Mucosa of descending colon (tissue), 3 donors: ENCODE results near the gene RTEL1. TPM values are rescaled to one million over a fixed set of nuclear protein-coding genes. Genes with fewer than 3 reads are reported as not detected.
A peak's percentile ranks its signal among the peaks of the same experiment; 100 is the strongest.
"Not testable (repeated sequence)": the region's sequence is repeated elsewhere in the genome, so short reads cannot be mapped to it uniquely, and the experiment has no call there.

Experiments used
- ATAC-seq: fragments of 200-7000 bp; cut with Tn5 transposase; one replicate; pipeline ENCODE4 v1.9.1; 2020; ENCODE audit warnings: mild to moderate bottlenecking, moderate library complexity
- DNase-seq, 3 donors: peaks; one replicate each; pipeline ENCODE4 v3.0.0-alpha.2; 2020
- H3K36me3 ChIP-seq: fragments of 200-600 bp; one replicate; pipeline ENCODE4 v1.8.0; 2021; ENCODE audit warnings: low read depth, mild to moderate bottlenecking
- H3K4me1 ChIP-seq: fragments of 200-600 bp; one replicate; pipeline ENCODE4 v1.8.0; 2021; ENCODE audit warnings: low read depth, mild to moderate bottlenecking
- H3K4me3 ChIP-seq: fragments of 200-600 bp; one replicate; pipeline ENCODE4 v1.8.0; 2021; ENCODE audit warnings: mild to moderate bottlenecking
- H3K9me3 ChIP-seq: fragments of 200-600 bp; one replicate; pipeline ENCODE4 v1.8.0; 2021; ENCODE audit warnings: mild to moderate bottlenecking
- intact Hi-C, 2 donors: fragments of 100-400 bp; cut with DNase I in 1 of 2; cut with micrococcal nuclease in 1 of 2; formaldehyde crosslinking; loops; one replicate each; pipeline versions ENCODE4 v1.11.0 to v1.11.1; 2022; cut with DNase I, micrococcal nuclease
- total RNA-seq, 3 donors: library from RNA; stranded (reverse); fragmentation: NEBNext Ultra II Directional in 2 of 3; extraction: Animal tissue kit (Norgen Biotek cat#: 25700) in 2 of 3; gene quantifications; one replicate each; pipeline versions ENCODE4 v1.2.1 to v1.2.4, GENCODE V29; 2021 to 2023
- TF ChIP-seq, protein P1 (sequence below): fragments of 200-600 bp; IDR thresholded peaks from one replicate; pipeline ENCODE4 v1.8.0; 2022; ENCODE audit warnings: antibody characterized with exemption, mild to moderate bottlenecking
- donor health status: DM: no; HTN: no; CAD: no; lungs with moderate emphysema.
- donor health status: DM: no; HTN: no; CAD: no.
- donor health status: DM: no; HTN: yes; CAD: no.

RTEL1 gene
- total RNA-seq, 3 donors from 2014 or later = 23.5 to 42.8 (median 34.2) TPM

DNA sequence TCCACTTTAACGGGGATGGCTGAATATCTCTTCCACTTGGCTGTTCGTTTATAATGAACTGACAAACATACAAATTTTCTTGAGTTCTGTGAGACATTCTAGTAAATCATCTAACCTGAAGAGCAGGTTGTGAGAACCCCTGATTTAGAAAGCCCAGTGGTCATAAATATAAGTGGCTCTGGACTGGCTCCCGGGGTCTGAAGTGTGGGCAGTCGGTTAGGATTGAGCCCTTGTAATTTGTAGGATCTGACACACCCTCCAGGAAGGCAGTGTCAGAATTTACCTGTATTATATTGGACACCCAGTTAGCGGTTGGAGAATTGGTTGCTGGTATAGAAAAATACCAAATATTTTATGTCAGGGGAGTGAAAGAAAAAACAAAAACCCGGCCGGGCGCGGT lies 24.4 kb upstream of the RTEL1 start:
- Histone ChIP-seq H3K9me3 (no peaks in the 10 kb centered on the region), H3K4me1 (peaks cover 3% of the 10 kb centered on the region), H3K4me3 (no peak overlapping the region), H3K36me3 (no peaks in the 10 kb centered on the region)
- TF ChIP-seq, protein P1, sequence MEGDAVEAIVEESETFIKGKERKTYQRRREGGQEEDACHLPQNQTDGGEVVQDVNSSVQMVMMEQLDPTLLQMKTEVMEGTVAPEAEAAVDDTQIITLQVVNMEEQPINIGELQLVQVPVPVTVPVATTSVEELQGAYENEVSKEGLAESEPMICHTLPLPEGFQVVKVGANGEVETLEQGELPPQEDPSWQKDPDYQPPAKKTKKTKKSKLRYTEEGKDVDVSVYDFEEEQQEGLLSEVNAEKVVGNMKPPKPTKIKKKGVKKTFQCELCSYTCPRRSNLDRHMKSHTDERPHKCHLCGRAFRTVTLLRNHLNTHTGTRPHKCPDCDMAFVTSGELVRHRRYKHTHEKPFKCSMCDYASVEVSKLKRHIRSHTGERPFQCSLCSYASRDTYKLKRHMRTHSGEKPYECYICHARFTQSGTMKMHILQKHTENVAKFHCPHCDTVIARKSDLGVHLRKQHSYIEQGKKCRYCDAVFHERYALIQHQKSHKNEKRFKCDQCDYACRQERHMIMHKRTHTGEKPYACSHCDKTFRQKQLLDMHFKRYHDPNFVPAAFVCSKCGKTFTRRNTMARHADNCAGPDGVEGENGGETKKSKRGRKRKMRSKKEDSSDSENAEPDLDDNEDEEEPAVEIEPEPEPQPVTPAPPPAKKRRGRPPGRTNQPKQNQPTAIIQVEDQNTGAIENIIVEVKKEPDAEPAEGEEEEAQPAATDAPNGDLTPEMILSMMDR = no peak
- ATAC-seq (no peak), DNase-seq (no peak)
- intact Hi-C loops = no loop called here

DNA sequence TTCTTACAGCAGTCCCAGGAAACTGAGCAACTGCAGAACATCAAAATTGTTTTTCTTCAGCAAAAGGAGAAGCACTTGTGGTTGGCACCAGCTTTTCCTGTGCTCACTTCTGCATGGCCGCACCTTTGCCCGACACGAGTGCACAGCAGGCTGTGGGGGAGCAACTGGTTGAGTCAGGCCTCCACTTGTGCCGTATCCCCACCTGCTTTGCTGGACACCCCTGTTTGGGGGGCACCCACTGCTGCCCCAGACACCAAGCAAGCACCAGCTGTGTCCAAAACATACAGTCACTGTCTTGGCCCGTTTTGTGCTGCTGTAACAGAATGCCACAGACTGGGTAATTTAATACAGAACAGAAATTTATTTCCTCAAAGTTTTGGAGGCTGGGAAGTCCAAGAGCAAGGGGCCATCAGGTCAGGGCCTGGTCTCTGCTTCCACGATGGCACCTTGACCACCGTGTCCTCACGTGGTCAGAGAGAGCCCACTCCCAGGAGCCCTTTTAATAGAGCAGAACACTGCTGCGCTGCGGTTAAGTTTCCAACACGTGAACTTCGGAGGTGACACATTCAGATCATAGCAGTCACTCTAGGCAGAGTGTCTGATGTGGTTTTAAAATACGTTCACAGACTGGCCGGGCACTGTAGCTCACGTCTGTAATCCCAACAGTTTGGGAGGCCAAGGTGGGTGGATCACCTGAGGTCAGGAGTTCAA lies 22.5 kb upstream of the RTEL1 start:
- DNase-seq (peak in 2 of 3 donors; percentile 51 to 85), ATAC-seq (peak; percentile 72)
- no peaks in the 10 kb centered on the region for H3K4me1 ChIP-seq
- H3K4me3 ChIP-seq = no peak overlapping the region
- intact Hi-C loops = no loop called here
- H3K9me3 ChIP-seq = no peaks in the 10 kb centered on the region
- TF ChIP-seq, protein P1 = no peak
- H3K36me3 ChIP-seq = no peaks in the 10 kb centered on the region

DNA sequence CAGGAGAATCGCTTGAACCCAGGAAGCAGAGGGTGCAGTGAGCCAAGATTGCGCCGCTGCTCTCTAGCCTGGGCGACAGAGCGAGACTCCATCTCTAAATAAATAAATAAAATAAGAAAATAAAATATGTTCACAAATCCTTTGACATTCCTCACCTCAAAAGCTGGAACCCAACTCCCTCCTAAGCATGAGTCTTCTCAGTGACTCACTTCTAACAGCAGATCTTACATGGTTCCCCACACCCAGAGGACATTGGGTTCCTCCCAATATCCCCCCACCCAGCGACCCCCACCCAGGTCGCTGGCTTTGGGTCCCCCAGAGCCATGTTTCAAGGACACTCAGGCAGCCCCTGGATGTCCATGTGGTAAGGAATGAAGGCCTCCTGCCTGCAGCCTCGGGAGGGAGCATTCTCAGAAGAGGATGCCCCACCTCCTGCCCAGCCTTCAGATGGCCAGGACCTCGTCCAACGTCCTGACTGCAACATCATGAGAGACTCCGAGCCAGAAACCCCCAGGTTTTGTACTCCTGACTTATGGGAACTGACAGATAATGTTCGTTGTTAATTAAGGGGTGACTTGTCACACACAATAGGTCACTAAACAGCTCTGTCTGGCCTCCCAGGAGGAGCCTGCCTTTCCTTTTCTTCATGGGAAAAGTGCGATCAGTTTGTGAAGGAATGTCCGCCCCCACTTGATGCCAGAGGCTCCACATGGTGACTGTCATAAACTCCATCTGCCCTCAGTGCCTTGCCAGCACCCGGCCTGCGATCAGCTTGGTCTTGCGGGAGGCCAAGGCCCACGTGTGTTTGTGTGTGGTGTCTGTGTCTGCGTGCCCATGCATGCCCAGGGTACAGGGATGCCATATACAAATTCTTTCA lies 21.1 kb upstream of the RTEL1 start:
- ATAC-seq (no peak), DNase-seq (no peak)
- Histone ChIP-seq H3K36me3 (no peaks in the 10 kb centered on the region), H3K4me1 (no peaks in the 10 kb centered on the region), H3K4me3 (no peak overlapping the region), H3K9me3 (no peaks in the 10 kb centered on the region)
- intact Hi-C loops = no loop called here
- TF ChIP-seq, protein P1 = no peak

GRCh38 chr20:63639093-63639975 lies 18.8 kb upstream of the RTEL1 start:
- Histone ChIP-seq H3K4me1 (peaks cover 4% of the 10 kb centered on the region), H3K36me3 (no peaks in the 10 kb centered on the region), H3K9me3 (no peaks in the 10 kb centered on the region), H3K4me3 (no peak overlapping the region)
- TF ChIP-seq, protein P1 = no peak
- ATAC-seq (peak; percentile 34), DNase-seq (peak; percentile 51 to 91 (median 63))
- intact Hi-C loops = no loop called here

DNA sequence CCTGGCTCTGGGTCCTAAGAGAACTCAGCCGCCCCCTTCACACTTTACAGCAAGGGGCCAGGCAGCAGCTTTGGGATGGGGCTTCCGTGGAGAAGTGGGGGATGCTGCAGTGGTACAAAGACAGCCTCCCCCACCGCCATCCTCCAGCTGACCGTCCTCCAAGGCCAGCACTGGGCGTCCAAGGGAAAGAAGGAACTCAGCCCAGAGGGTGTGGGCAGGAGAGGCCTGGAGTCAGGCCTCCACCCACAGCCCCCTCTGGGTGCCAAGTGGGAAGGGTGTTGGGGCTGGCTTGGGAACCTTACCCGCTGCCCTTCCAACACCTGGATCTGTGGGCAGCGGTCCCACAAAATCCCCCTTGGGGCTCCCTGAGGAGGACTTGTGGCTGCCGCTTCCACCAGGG lies 18.0 kb upstream of the RTEL1 start:
- Histone ChIP-seq H3K4me1 (peaks cover 4% of the 10 kb centered on the region), H3K36me3 (no peaks in the 10 kb centered on the region), H3K9me3 (no peaks in the 10 kb centered on the region), H3K4me3 (no peak overlapping the region)
- TF ChIP-seq, protein P1 = no peak
- no peak for ATAC-seq
- peak in 1 of 3 donors; percentile 59 for DNase-seq
- intact Hi-C loops = no loop called here

DNA sequence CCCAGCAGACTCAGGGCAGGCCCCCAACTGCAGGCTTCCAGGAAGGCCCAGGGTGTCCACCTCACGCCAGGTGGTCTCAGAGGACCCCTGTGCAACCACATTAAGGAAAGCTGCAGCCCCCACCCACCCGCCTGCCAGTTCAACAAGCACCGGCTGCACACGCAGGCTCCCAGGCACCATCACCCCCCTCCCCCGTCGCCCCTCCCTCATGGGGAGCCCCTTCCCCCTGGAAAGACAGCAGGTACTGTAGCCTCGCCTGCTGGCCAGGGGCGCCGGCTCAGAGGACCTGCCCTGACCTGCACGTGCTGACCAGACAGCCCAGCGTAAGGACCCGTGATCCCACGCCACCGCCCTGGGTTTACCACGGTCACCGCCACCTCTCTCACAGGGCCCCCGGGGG lies 17.4 kb upstream of the RTEL1 start:
- DNase-seq = peak in 2 of 3 donors; percentile 55 to 79
- H3K9me3 ChIP-seq, H3K4me1 ChIP-seq, intact Hi-C loops, H3K36me3 ChIP-seq, ATAC-seq, H3K4me3 ChIP-seq: not testable (repeated sequence)
